Inferior parietal cortex (tissue), 1 donor: ENCODE results near the gene MYO18B.
"Not testable (repeated sequence)": the region's sequence is repeated elsewhere in the genome, so short reads cannot be mapped to it uniquely, and the experiment has no call there.

Source experiments
- DNase-seq: peaks from one replicate; pipeline ENCODE4 v3.0.0-alpha.2; 2016; ENCODE audit errors: extremely low spot score

MYO18B gene

GRCh38 chr22:25741692-25742626, at the start of gene MYO18B:
TSS of gene MYO18B (plus strand) at chr22:25742188. CDS start at chr22:25761093, 18,905 bp downstream.
- no peak for DNase-seq

- DNase-seq: peak; percentile 54
Observed at GRCh38 chr22:25692397-25693267, 49.4 kb upstream of the MYO18B start.

- no peak for DNase-seq
Observed at GRCh38 chr22:25693268-25693565, 48.8 kb upstream of the MYO18B start.

GRCh38 chr22:25694196-25694907, 47.6 kb upstream of the MYO18B start:
- no peak for DNase-seq

GRCh38 chr22:25695146-25695545, 46.8 kb upstream of the MYO18B start:
- DNase-seq: no peak

GRCh38 chr22:25696763-25697162, 45.2 kb upstream of the MYO18B start:
- DNase-seq: no peak

GRCh38 chr22:25697181-25697664, 44.8 kb upstream of the MYO18B start:
- no peak for DNase-seq

GRCh38 chr22:25697978-25698377, 44.0 kb upstream of the MYO18B start:
- no peak for DNase-seq

GRCh38 chr22:25698461-25698860, 43.5 kb upstream of the MYO18B start:
- no peak for DNase-seq

- DNase-seq: no peak
Observed at GRCh38 chr22:25698978-25699377, 43.0 kb upstream of the MYO18B start.

GRCh38 chr22:25701056-25701780, 40.8 kb upstream of the MYO18B start:
- peak; percentile 67 for DNase-seq

- DNase-seq: peak; percentile 77
Observed at GRCh38 chr22:25702040-25702439, 39.9 kb upstream of the MYO18B start.

GRCh38 chr22:25702571-25703167, 39.3 kb upstream of the MYO18B start:
- no peak for DNase-seq

GRCh38 chr22:25704701-25705100, 37.3 kb upstream of the MYO18B start:
- DNase-seq: no peak

- DNase-seq: no peak
Observed at GRCh38 chr22:25706197-25706596, 35.8 kb upstream of the MYO18B start.

GRCh38 chr22:25708430-25708829, 33.6 kb upstream of the MYO18B start:
- not testable (repeated sequence) for DNase-seq

GRCh38 chr22:25709758-25710157, 32.2 kb upstream of the MYO18B start:
- no peak for DNase-seq

- no peak for DNase-seq
Observed at GRCh38 chr22:25710501-25710900, 31.5 kb upstream of the MYO18B start.

- no peak for DNase-seq
Observed at GRCh38 chr22:25711491-25711890, 30.5 kb upstream of the MYO18B start.

- DNase-seq: no peak
Observed at GRCh38 chr22:25712661-25713400, 29.2 kb upstream of the MYO18B start.
